ENCODE measurements around the gene TAP1.

TAP1 gene, protein sequence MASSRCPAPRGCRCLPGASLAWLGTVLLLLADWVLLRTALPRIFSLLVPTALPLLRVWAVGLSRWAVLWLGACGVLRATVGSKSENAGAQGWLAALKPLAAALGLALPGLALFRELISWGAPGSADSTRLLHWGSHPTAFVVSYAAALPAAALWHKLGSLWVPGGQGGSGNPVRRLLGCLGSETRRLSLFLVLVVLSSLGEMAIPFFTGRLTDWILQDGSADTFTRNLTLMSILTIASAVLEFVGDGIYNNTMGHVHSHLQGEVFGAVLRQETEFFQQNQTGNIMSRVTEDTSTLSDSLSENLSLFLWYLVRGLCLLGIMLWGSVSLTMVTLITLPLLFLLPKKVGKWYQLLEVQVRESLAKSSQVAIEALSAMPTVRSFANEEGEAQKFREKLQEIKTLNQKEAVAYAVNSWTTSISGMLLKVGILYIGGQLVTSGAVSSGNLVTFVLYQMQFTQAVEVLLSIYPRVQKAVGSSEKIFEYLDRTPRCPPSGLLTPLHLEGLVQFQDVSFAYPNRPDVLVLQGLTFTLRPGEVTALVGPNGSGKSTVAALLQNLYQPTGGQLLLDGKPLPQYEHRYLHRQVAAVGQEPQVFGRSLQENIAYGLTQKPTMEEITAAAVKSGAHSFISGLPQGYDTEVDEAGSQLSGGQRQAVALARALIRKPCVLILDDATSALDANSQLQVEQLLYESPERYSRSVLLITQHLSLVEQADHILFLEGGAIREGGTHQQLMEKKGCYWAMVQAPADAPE

DNA sequence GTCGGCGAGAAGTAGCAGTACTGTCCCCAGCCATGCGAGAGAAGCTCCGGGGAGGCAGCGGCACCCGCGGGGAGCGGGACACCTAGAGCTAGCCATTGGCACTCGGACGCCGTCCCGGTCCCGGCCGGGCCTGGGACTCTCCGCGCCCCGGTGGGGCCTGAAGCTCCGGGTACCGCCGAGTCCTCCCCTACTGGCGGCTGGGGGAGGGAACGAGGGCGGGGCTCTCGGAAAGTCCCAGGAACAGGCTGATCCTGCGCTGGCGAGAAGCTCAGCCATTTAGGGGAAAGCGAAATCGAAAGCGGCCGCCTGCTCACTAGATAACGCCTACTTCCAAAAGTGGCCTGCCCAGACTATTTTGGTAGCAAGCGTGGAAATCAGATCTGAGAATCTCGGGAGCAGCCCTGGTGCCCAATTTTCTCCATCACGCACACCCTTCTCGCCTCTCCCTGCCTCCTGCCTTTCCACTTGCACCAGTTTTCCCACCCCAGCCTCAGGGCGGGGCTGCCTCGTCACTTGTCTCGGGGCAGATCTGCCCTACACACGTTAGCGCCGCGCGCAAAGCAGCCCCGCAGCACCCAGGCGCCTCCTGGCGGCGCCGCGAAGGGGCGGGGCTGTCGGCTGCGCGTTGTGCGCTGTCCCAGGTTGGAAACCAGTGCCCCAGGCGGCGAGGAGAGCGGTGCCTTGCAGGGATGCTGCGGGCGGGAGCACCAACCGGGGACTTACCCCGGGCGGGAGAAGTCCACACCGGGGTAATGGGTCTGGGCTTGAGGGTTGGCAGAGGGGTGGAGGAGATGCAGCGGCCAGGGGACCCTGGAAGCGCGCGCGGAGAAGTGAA, at the start of gene TAP1, which contains the start of gene PSMB9:
Gene TAP1 (minus strand): TSS at position 164 of the 835 bp plus-strand sequence. CDS start 68 bp downstream, at position 96.
Gene PSMB9 (plus strand): TSS at position 652 of the 835 bp plus-strand sequence. CDS start 38 bp downstream, at position 690.
- H3K4me1 ChIP-seq (ENCODE audit: control insufficient read depth, insufficient read depth, low read length), result peaks cover 22% of the 10 kb centered on the region
- H3K36me3 ChIP-seq (ENCODE audit: control insufficient read depth, insufficient read depth, low read length), result peaks cover 18% of the 10 kb centered on the region
- no peaks in the 10 kb centered on the region for H3K27me3 ChIP-seq (ENCODE audit: control insufficient read depth, insufficient read depth, low read length)
- peak within 1 kb of the TSS; percentile 94 for H3K9ac ChIP-seq (ENCODE audit: low read length)
- peak within 1 kb of the TSS; percentile 92 for H3K4me3 ChIP-seq (ENCODE audit: low read length)
- H3K9me3 ChIP-seq (ENCODE audit: control insufficient read depth, low read length), result no peaks in the 10 kb centered on the region

DNA sequence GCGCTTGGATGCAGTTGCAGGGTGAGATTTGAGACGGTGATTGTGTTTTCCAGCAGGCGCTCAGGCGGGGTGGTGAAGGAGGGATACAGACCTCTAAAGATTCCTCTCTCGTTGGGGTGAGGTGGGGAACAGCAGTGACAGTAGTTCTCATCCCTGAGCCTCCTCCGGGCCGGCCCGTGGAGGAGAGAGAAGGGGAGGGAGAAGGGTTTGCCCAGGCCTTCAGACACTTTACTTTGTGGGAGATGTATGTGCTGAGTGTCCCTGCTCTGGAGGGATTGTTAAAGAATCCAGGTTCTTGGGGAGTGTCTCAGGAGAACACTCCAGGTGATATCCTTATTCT, 41.5 kb upstream of the TAP1 start:
- Histone ChIP-seq H3K4me3 (ENCODE audit: low read length) (peak overlapping the region; percentile 88), H3K9ac (ENCODE audit: low read length) (peak overlapping the region; percentile 94), H3K9me3 (ENCODE audit: control insufficient read depth, low read length) (no peaks in the 10 kb centered on the region), H3K27me3 (ENCODE audit: control insufficient read depth, insufficient read depth, low read length) (no peaks in the 10 kb centered on the region), H3K4me1 (ENCODE audit: control insufficient read depth, insufficient read depth, low read length) (peaks cover 10% of the 10 kb centered on the region), H3K36me3 (ENCODE audit: control insufficient read depth, insufficient read depth, low read length) (no peaks in the 10 kb centered on the region)

- Histone ChIP-seq H3K9ac (ENCODE audit: low read length) (peak overlapping the region; percentile 94), H3K4me3 (ENCODE audit: low read length) (peak overlapping the region; percentile 88), H3K27me3 (ENCODE audit: control insufficient read depth, insufficient read depth, low read length) (no peaks in the 10 kb centered on the region), H3K9me3 (ENCODE audit: control insufficient read depth, low read length) (no peaks in the 10 kb centered on the region), H3K36me3 (ENCODE audit: control insufficient read depth, insufficient read depth, low read length) (no peaks in the 10 kb centered on the region), H3K4me1 (ENCODE audit: control insufficient read depth, insufficient read depth, low read length) (peaks cover 10% of the 10 kb centered on the region)
Observed at GRCh38 chr6:32894085-32895005, 40.8 kb upstream of the TAP1 start.

DNA sequence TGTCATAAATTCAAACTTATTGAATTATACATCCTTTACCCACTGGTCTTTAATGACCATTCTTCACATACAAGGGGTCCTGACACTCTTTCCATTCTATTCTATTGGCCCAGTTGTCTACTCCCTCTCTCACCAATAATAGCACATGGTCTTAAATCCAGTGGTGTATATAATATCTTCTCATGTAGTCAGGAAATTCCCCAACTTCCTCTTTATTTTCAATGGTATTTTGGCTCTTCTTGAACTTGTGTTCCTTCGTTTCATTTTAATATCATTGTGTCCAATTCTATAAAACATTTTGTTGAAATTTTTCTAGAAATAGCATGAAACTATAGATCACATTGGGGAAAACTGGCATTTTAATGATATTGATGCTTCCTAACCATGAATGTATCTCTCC, 37.3 kb upstream of the TAP1 start:
- Histone ChIP-seq H3K4me3 (ENCODE audit: low read length) (no peak overlapping the region), H3K9ac (ENCODE audit: low read length) (no peak overlapping the region), H3K27me3 (ENCODE audit: control insufficient read depth, insufficient read depth, low read length) (no peaks in the 10 kb centered on the region), H3K36me3 (ENCODE audit: control insufficient read depth, insufficient read depth, low read length) (no peaks in the 10 kb centered on the region), H3K4me1 (ENCODE audit: control insufficient read depth, insufficient read depth, low read length) (peaks cover 8% of the 10 kb centered on the region), H3K9me3 (ENCODE audit: control insufficient read depth, low read length) (no peaks in the 10 kb centered on the region)

GRCh38 chr6:32889533-32889932, 36.0 kb upstream of the TAP1 start:
- H3K9ac ChIP-seq (ENCODE audit: low read length), result no peak overlapping the region
- no peaks in the 10 kb centered on the region for H3K9me3 ChIP-seq (ENCODE audit: control insufficient read depth, low read length)
- H3K36me3 ChIP-seq (ENCODE audit: control insufficient read depth, insufficient read depth, low read length), result no peaks in the 10 kb centered on the region
- no peak overlapping the region for H3K4me3 ChIP-seq (ENCODE audit: low read length)
- no peaks in the 10 kb centered on the region for H3K27me3 ChIP-seq (ENCODE audit: control insufficient read depth, insufficient read depth, low read length)
- no peaks in the 10 kb centered on the region for H3K4me1 ChIP-seq (ENCODE audit: control insufficient read depth, insufficient read depth, low read length)

DNA sequence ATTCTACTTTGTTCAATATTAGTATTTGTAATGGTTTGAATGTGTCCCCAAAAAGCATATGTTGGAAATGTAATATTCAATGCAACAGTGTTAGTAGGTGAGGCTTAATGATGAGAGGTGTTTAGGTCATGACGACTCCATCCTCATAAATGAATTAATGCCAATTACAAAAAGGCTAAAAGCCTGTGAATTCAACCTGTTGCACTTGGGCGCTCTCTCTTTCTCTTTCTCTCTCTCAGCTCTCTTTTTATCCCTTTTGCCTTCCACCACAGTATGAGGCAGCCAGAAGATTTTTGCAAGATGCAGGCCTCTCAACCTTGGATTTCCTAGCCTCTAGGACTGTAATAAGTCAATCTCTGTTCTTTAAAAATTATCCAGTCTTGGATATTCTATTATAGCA, 35.1 kb upstream of the TAP1 start:
- Histone ChIP-seq H3K9ac (ENCODE audit: low read length) (no peak overlapping the region), H3K4me1 (ENCODE audit: control insufficient read depth, insufficient read depth, low read length) (no peaks in the 10 kb centered on the region), H3K4me3 (ENCODE audit: low read length) (no peak overlapping the region)

DNA sequence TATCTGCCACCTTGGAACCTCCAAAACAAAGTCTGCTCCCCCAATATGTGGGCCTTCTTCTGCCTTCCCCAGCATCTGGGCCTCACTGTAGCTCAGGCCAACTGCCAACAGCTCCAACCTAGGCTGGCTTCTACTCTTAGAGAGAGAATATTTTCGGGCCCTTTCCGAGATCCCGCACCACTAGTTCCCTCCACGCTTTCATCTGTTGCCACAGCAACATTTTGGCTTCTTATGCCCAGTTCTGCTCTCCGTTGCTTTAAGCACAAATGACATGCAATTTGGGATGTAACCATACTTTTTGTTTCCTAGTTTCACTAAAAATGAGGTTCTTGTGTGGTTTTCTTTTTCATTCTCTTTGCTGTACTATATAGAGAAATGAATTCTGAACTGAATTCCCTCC, 34.1 kb upstream of the TAP1 start:
- Histone ChIP-seq H3K4me1 (ENCODE audit: control insufficient read depth, insufficient read depth, low read length) (no peaks in the 10 kb centered on the region), H3K36me3 (ENCODE audit: control insufficient read depth, insufficient read depth, low read length) (no peaks in the 10 kb centered on the region), H3K9ac (ENCODE audit: low read length) (no peak overlapping the region), H3K9me3 (ENCODE audit: control insufficient read depth, low read length) (no peaks in the 10 kb centered on the region), H3K27me3 (ENCODE audit: control insufficient read depth, insufficient read depth, low read length) (no peaks in the 10 kb centered on the region), H3K4me3 (ENCODE audit: low read length) (no peak overlapping the region)

More for the DNA sequence above, 35.1 kb upstream of the TAP1 start:
- no peaks in the 10 kb centered on the region for H3K9me3 ChIP-seq (ENCODE audit: control insufficient read depth, low read length)
- no peaks in the 10 kb centered on the region for H3K36me3 ChIP-seq (ENCODE audit: control insufficient read depth, insufficient read depth, low read length)
- no peaks in the 10 kb centered on the region for H3K27me3 ChIP-seq (ENCODE audit: control insufficient read depth, insufficient read depth, low read length)

GRCh38 chr6:32886681-32887383, 33.3 kb upstream of the TAP1 start:
- H3K4me3 ChIP-seq (ENCODE audit: low read length), result no peak overlapping the region
- no peak overlapping the region for H3K9ac ChIP-seq (ENCODE audit: low read length)
- no peaks in the 10 kb centered on the region for H3K27me3 ChIP-seq (ENCODE audit: control insufficient read depth, insufficient read depth, low read length)
- H3K9me3 ChIP-seq (ENCODE audit: control insufficient read depth, low read length), result no peaks in the 10 kb centered on the region
- no peaks in the 10 kb centered on the region for H3K36me3 ChIP-seq (ENCODE audit: control insufficient read depth, insufficient read depth, low read length)
- H3K4me1 ChIP-seq (ENCODE audit: control insufficient read depth, insufficient read depth, low read length), result no peaks in the 10 kb centered on the region

- Histone ChIP-seq H3K36me3 (ENCODE audit: control insufficient read depth, insufficient read depth, low read length) (no peaks in the 10 kb centered on the region), H3K4me1 (ENCODE audit: control insufficient read depth, insufficient read depth, low read length) (no peaks in the 10 kb centered on the region), H3K4me3 (ENCODE audit: low read length) (no peak overlapping the region), H3K9me3 (ENCODE audit: control insufficient read depth, low read length) (no peaks in the 10 kb centered on the region), H3K9ac (ENCODE audit: low read length) (no peak overlapping the region), H3K27me3 (ENCODE audit: control insufficient read depth, insufficient read depth, low read length) (no peaks in the 10 kb centered on the region)
Observed at GRCh38 chr6:32885698-32886286, 32.3 kb upstream of the TAP1 start.

DNA sequence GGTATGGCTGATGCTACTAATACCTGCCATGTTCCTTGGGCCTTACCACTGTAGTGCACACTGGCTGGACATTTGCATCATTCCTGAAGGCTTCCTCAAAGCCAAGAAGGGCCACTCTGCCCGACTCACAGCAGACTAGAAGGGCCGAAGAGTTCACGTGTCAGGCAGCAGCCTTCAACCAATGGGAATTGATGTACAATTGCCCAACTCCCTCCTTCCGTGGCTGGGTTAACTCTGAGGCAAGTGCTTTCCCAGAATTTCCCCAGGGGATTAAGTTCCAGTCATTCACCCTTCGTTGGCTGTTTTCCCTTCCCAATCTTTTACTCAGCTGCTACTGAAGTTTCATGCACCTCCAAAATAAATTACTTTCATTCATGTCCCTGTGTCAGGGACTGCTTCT, 30.3 kb upstream of the TAP1 start:
- H3K4me1 ChIP-seq (ENCODE audit: control insufficient read depth, insufficient read depth, low read length), result no peaks in the 10 kb centered on the region
- H3K27me3 ChIP-seq (ENCODE audit: control insufficient read depth, insufficient read depth, low read length), result peaks cover 12% of the 10 kb centered on the region

More for the DNA sequence above, 30.3 kb upstream of the TAP1 start:
- H3K4me3 ChIP-seq (ENCODE audit: low read length), result no peak overlapping the region
- no peaks in the 10 kb centered on the region for H3K36me3 ChIP-seq (ENCODE audit: control insufficient read depth, insufficient read depth, low read length)
- no peaks in the 10 kb centered on the region for H3K9me3 ChIP-seq (ENCODE audit: control insufficient read depth, low read length)
- H3K9ac ChIP-seq (ENCODE audit: low read length), result no peak overlapping the region

Measured in mucosa of stomach (tissue), 1 donor.